Smooth muscle cell (in vitro differentiated cells): ENCODE results near the gene GCG. TPM values are rescaled to one million over a fixed set of nuclear protein-coding genes. Genes with fewer than 3 reads are reported as not detected.

Experiments used
- DNase-seq: peaks from one replicate; lab custom pipeline; 2025; ENCODE audit not compliant: unreplicated experiment; lab: John Stamatoyannopoulos, UW
- H2AFZ ChIP-seq: fragments of 200-600 bp; sonication (generic); 2 replicates; pipeline ENCODE4 v1.6.0; 2016; ENCODE audit warnings: antibody characterized with exemption, low read depth, mild to moderate bottlenecking
- H3F3A ChIP-seq: fragments of 200-600 bp; sonication (generic); 2 replicates; pipeline ENCODE4 v1.6.0; 2017; ENCODE audit warnings: antibody characterized with exemption, low read depth
- H3K27ac ChIP-seq: fragments of 200-600 bp; sonication (generic); 2 replicates; pipeline ENCODE4 v1.5.1; 2016; ENCODE audit warnings: low read depth, mild to moderate bottlenecking
- H3K27me3 ChIP-seq: fragments of 200-600 bp; sonication (generic); 2 replicates; pipeline ENCODE4 v1.6.1; 2016; ENCODE audit warnings: low read depth, mild to moderate bottlenecking
- H3K36me3 ChIP-seq: fragments of 200-600 bp; sonication (generic); 2 replicates; pipeline ENCODE4 v1.5.1; 2016; ENCODE audit warnings: low read depth
- H3K4me1 ChIP-seq: fragments of 200-600 bp; sonication (generic); 2 replicates; pipeline ENCODE4 v1.5.1; 2016; ENCODE audit warnings: low read depth
- H3K4me2 ChIP-seq: fragments of 200-600 bp; sonication (generic); 2 replicates; pipeline ENCODE4 v1.6.0; 2016; ENCODE audit warnings: mild to moderate bottlenecking
- H3K4me3 ChIP-seq: fragments of 200-600 bp; sonication (generic); 2 replicates; pipeline ENCODE4 v1.5.1; 2016; ENCODE audit warnings: mild to moderate bottlenecking
- H3K79me2 ChIP-seq: fragments of 200-600 bp; sonication (generic); 2 replicates; pipeline ENCODE4 v1.6.0; 2016; ENCODE audit warnings: low read depth, mild to moderate bottlenecking
- H3K9ac ChIP-seq: fragments of 200-600 bp; sonication (generic); 2 replicates; pipeline ENCODE4 v1.6.0; 2016; ENCODE audit warnings: low read depth
- H3K9me3 ChIP-seq: fragments of 200-600 bp; sonication (generic); replicated peaks from 2 replicates; pipeline ENCODE4 v1.5.1; 2016; ENCODE audit warnings: low read depth
- H4K20me1 ChIP-seq: fragments of 200-600 bp; sonication (generic); 2 replicates; pipeline ENCODE4 v1.6.0; 2016; ENCODE audit warnings: low read depth
- CTCF ChIP-seq: fragments of 200-600 bp; sonication (generic); IDR thresholded peaks from 2 replicates; pipeline ENCODE4 v1.5.1; 2017; ENCODE audit warnings: borderline replicate concordance, mild to moderate bottlenecking, antibody characterized with exemption; ENCODE audit not compliant: insufficient read depth, poor library complexity, severe bottlenecking
- whole genome bisulfite sequencing: methylation state at CpG from one replicate; pipeline ENCODE4 v1.1.7; 2016; ENCODE audit warnings: low lambda C conversion rate; 5-methylcytosine and 5-hydroxymethylcytosine counted together
- polyA plus RNA-seq: library from polyadenylated mRNA; unstranded; fragments of >200 nt; fragmentation: Nextera tagmentation; extraction: Ambion mirVana; gene quantifications from 2 replicates; pipeline ENCODE4 v1.2.1, GENCODE V29; 2016
- total RNA-seq: library from RNA; depleted of rRNA; stranded (reverse); fragments of >200 nt; gene quantifications from 2 replicates; pipeline ENCODE4 v1.2.3, GENCODE V29; 2014

The GCG gene
- total and polyA plus RNA-seq, 2 experiments from 2014 or later, result not detected

- Histone ChIP-seq H3K4me2 (peak overlapping the region; percentile 17), H3K79me2 (no peaks in the 10 kb centered on the region), H3K9me3 (peaks cover 3% of the 10 kb centered on the region), H3F3A (no peaks in the 10 kb centered on the region), H3K36me3 (no peaks in the 10 kb centered on the region), H3K27ac (peak overlapping the region; percentile 17), H2AFZ (no peak overlapping the region), H4K20me1 (no peaks in the 10 kb centered on the region), H3K9ac (no peak overlapping the region), H3K27me3 (no peaks in the 10 kb centered on the region), H3K4me3 (no peak overlapping the region), H3K4me1 (peaks cover 13% of the 10 kb centered on the region)
- 16% methylated on average over 1 of the region's 1 CpG for WGBS
- no peak for TF ChIP-seq CTCF
- no peak for DNase-seq
These were observed 38.3 kb downstream of the GCG start for GRCh38 chr2:162113776-162114168.

GRCh38 chr2:162113088-162113775 lies 38.8 kb downstream of the GCG start:
- Histone ChIP-seq H3F3A (no peaks in the 10 kb centered on the region), H3K9me3 (peaks cover 3% of the 10 kb centered on the region), H3K9ac (no peak overlapping the region), H3K27me3 (no peaks in the 10 kb centered on the region), H3K36me3 (no peaks in the 10 kb centered on the region), H3K4me1 (peaks cover 13% of the 10 kb centered on the region), H3K27ac (peak overlapping the region; percentile 17), H4K20me1 (no peaks in the 10 kb centered on the region), H3K4me2 (peak overlapping the region; percentile 17), H2AFZ (no peak overlapping the region), H3K79me2 (no peaks in the 10 kb centered on the region), H3K4me3 (no peak overlapping the region)
- 56% methylated on average over 3 of the region's 3 CpGs for WGBS
- DNase-seq, result no peak
- TF ChIP-seq CTCF, result no peak

- WGBS, result 96% methylated on average over 5 of the region's 5 CpGs
- no peak overlapping the region for H3K4me3 ChIP-seq
- H3K27me3 ChIP-seq, result no peaks in the 10 kb centered on the region
- H3K9ac ChIP-seq, result no peak overlapping the region
- H3K27ac ChIP-seq, result no peak overlapping the region
- no peaks in the 10 kb centered on the region for H3F3A ChIP-seq
- H3K36me3 ChIP-seq, result no peaks in the 10 kb centered on the region
- H3K4me2 ChIP-seq, result peak overlapping the region; percentile 17
- H3K4me1 ChIP-seq, result peaks cover 13% of the 10 kb centered on the region
- H2AFZ ChIP-seq, result no peak overlapping the region
- H3K9me3 ChIP-seq, result peaks cover 3% of the 10 kb centered on the region
- DNase-seq, result no peak
- no peaks in the 10 kb centered on the region for H3K79me2 ChIP-seq
- no peak for TF ChIP-seq CTCF
- no peaks in the 10 kb centered on the region for H4K20me1 ChIP-seq
These were observed 39.8 kb downstream of the GCG start for GRCh38 chr2:162111958-162112850.
